GM12875 (cell line): Measurements from ENCODE around the gene GET3.
"Not testable (repeated sequence)": the region's sequence is repeated elsewhere in the genome, so short reads cannot be mapped to it uniquely, and the experiment has no call there.

Experiments
- H3K4me3 ChIP-seq: one replicate; pipeline ENCODE4 v1.5.1; 2011; ENCODE audit warnings: low read depth, low read length, control low read depth
- TF ChIP-seq, protein P1 (sequence below): IDR thresholded peaks from 2 replicates; pipeline ENCODE4 v1.5.1; 2011; ENCODE audit warnings: low read depth, mild to moderate bottlenecking, control low read depth, inconsistent platforms, low read length, moderate library complexity, borderline replicate concordance; ENCODE audit not compliant: insufficient read depth

Gene GET3

GRCh38 chr19:12705654-12706331, 31.5 kb upstream of the GET3 start:
- H3K4me3 ChIP-seq, result no peak overlapping the region
- TF ChIP-seq, protein P1, sequence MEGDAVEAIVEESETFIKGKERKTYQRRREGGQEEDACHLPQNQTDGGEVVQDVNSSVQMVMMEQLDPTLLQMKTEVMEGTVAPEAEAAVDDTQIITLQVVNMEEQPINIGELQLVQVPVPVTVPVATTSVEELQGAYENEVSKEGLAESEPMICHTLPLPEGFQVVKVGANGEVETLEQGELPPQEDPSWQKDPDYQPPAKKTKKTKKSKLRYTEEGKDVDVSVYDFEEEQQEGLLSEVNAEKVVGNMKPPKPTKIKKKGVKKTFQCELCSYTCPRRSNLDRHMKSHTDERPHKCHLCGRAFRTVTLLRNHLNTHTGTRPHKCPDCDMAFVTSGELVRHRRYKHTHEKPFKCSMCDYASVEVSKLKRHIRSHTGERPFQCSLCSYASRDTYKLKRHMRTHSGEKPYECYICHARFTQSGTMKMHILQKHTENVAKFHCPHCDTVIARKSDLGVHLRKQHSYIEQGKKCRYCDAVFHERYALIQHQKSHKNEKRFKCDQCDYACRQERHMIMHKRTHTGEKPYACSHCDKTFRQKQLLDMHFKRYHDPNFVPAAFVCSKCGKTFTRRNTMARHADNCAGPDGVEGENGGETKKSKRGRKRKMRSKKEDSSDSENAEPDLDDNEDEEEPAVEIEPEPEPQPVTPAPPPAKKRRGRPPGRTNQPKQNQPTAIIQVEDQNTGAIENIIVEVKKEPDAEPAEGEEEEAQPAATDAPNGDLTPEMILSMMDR, result no peak

GRCh38 chr19:12706332-12706718, 31.0 kb upstream of the GET3 start:
- TF ChIP-seq, protein P1, result no peak
- no peak overlapping the region for H3K4me3 ChIP-seq

GRCh38 chr19:12708641-12709040, 28.7 kb upstream of the GET3 start:
- H3K4me3 ChIP-seq, result no peak overlapping the region
- TF ChIP-seq, protein P1, result no peak

DNA sequence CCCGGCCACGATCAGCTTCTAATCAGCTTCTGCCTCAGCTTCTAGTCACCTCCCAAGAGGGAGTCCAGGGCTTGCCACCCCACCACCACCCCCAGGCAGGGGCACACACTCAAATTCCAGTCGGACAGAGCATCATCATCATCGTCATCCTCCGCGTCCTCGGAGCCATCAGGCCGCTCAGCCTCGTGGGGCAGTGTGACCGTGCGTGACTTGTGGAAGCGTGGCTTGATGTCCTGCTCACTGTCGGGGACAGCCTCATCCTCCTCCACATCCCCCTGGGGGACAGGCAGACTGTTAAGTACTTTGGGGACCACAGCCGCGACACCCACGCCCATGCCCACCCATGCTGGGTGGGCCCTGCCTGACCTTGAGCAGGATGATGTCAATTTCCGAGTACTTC, 26.1 kb upstream of the GET3 start:
- TF ChIP-seq, protein P1, result no peak
- H3K4me3 ChIP-seq, result no peak overlapping the region

DNA sequence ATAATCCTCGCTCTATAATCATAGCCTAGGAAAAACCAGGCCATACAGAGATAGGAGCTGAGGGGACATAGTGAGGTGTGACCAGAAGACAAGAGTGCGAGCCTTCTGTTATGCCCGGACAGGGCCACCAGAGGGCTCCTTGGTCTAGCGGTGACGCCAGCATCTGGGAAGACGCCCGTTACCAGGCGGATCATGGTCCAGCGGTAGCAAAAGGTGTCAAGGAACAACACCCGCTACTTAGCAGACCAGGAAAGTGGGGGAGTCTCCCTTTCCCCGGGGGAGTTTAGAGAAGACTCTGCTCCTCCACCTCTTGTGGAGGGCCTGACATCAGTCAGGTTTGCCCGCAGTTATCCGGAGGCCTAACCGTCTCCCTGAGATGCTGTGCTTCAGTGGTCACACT, 25.2 kb upstream of the GET3 start:
- not testable (repeated sequence) for H3K4me3 ChIP-seq

DNA sequence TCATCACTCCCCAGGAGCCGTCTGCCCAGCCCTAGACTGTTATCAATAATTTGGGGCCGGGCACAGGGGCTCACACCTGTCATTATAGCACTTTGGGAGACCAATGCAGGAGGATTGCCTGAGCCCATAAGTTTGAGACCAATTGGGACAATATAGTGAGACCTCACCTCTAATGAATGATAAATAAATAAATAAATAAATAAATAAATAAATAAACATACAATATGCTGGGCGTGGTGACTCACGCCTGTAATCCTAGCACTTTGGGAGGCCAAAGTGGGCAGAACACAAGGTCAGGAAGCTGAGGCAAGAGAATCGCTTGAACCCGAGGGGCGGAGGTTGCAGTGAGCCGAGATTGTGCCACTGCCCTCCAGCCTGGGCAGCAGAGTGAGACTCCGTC, 24.0 kb upstream of the GET3 start:
- not testable (repeated sequence) for H3K4me3 ChIP-seq

DNA sequence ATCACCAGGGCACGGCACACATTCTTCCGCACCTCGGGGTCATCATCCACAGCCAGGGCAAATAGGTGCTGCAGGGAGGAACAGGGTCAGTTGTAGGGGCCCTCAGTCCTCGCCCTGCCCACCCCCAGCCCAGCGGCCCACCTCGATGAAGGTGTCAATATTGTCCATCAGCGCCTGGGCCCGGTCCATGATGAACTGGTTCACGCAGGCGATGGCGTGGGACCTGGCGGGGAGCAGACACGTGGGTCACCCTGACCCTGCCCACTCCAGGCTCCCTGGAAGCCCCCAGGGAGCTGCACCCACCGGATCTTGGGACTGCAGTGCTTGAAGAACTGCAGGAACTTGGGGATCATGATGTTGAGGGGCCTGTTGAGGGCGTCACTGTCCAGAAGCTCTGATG, 22.2 kb upstream of the GET3 start:
- H3K4me3 ChIP-seq, result no peak overlapping the region
- TF ChIP-seq, protein P1, result no peak

DNA sequence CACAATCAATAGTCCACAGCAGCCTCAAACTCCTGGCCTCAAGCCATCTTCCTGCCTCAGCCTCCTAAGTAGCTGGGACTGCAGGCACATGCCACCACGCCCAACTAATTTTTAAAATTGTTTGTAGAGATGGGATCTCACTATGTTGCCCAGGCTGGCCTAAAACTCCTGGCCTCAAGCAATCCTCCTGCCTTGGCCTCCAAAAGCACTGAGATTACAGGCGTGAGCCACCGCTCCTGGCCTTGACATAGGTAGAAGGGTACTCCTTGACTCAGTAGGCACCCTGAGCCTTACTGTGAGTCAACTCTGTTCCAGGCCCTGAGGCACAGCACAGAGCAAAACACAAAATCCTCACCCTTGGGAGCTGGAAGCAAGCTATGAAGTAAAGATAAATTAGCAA, 21.4 kb upstream of the GET3 start:
- TF ChIP-seq, protein P1, result no peak
- no peak overlapping the region for H3K4me3 ChIP-seq
